BE2C (cell line): ENCODE data around the gene HDAC4.
A peak's percentile ranks its signal among the peaks of the same experiment; 100 is the strongest.

Experiments
- DNase-seq: peaks from one replicate; pipeline ENCODE4 v3.0.0-alpha.2; 2020
- H3K27me3 ChIP-seq: fragments of 250-450 bp; sonication (Bioruptor Pico); 2 replicates; pipeline ENCODE4 v1.5.1; 2020; ENCODE audit warnings: mild to moderate bottlenecking
- H3K36me3 ChIP-seq: fragments of 250-450 bp; sonication (Bioruptor Pico); 2 replicates; pipeline ENCODE4 v1.5.1; 2020; ENCODE audit warnings: mild to moderate bottlenecking
- H3K4me1 ChIP-seq: fragments of 250-450 bp; sonication (Bioruptor Pico); 2 replicates; pipeline ENCODE4 v1.5.1; 2020
- H3K4me3 ChIP-seq: 2 replicates; pipeline ENCODE4 v1.5.1; 2011; ENCODE audit warnings: low read depth, low read length
- H3K9me3 ChIP-seq: fragments of 250-450 bp; sonication (Bioruptor Pico); 2 replicates; pipeline ENCODE4 v1.5.1; 2020
- CTCF ChIP-seq: IDR thresholded peaks from 2 replicates; pipeline ENCODE4 v1.5.1; 2012; ENCODE audit warnings: mild to moderate bottlenecking, low read depth, low read length

HDAC4 gene

GRCh38 chr2:239162976-239163687 lies 237.7 kb downstream of the HDAC4 start:
- Histone ChIP-seq H3K4me1 (no peaks in the 10 kb centered on the region), H3K36me3 (no peaks in the 10 kb centered on the region; the same call in none of the 2 replicates), H3K4me3 (no peak overlapping the region), H3K27me3 (no peaks in the 10 kb centered on the region), H3K9me3 (no peaks in the 10 kb centered on the region)
- DNase-seq = peak; percentile 5
- TF ChIP-seq CTCF = no peak

- DNase-seq = peak; percentile 8
- no peaks in the 10 kb centered on the region; the same call in none of the 2 replicates for H3K36me3 ChIP-seq
Measured at GRCh38 chr2:239162141-239162821, 238.5 kb downstream of the HDAC4 start.

GRCh38 chr2:239161711-239162140 lies 239.1 kb downstream of the HDAC4 start:
- Histone ChIP-seq H3K27me3 (no peaks in the 10 kb centered on the region), H3K4me1 (no peaks in the 10 kb centered on the region), H3K9me3 (no peaks in the 10 kb centered on the region), H3K4me3 (no peak overlapping the region), H3K36me3 (peaks cover under 1% of the 10 kb centered on the region)
- TF ChIP-seq CTCF = no peak
- DNase-seq = no peak

More at GRCh38 chr2:239162141-239162821, 238.5 kb downstream of the HDAC4 start:
- no peaks in the 10 kb centered on the region for H3K27me3 ChIP-seq
- no peaks in the 10 kb centered on the region for H3K4me1 ChIP-seq
- H3K9me3 ChIP-seq = no peaks in the 10 kb centered on the region
- TF ChIP-seq CTCF = no peak
- H3K4me3 ChIP-seq = no peak overlapping the region

GRCh38 chr2:239160226-239161143 lies 240.3 kb downstream of the HDAC4 start:
- no peak for TF ChIP-seq CTCF
- DNase-seq = no peak
- H3K4me3 ChIP-seq = no peak overlapping the region
- peaks cover 12% of the 10 kb centered on the region for H3K36me3 ChIP-seq
- no peaks in the 10 kb centered on the region for H3K27me3 ChIP-seq
- H3K9me3 ChIP-seq = no peaks in the 10 kb centered on the region
- no peaks in the 10 kb centered on the region for H3K4me1 ChIP-seq

- Histone ChIP-seq H3K9me3 (no peaks in the 10 kb centered on the region), H3K36me3 (peaks cover 21% of the 10 kb centered on the region), H3K27me3 (no peaks in the 10 kb centered on the region), H3K4me1 (no peaks in the 10 kb centered on the region), H3K4me3 (no peak overlapping the region)
- TF ChIP-seq CTCF = no peak
- DNase-seq = no peak
Measured at GRCh38 chr2:239159476-239159911, 241.3 kb downstream of the HDAC4 start.
